Thyroid gland (tissue), 4 donors: ENCODE data around the gene PRLR. TPM values are rescaled to one million over a fixed set of nuclear protein-coding genes. Genes with fewer than 3 reads are reported as not detected.

ENCODE experiments used
- DNase-seq, 2 donors: peaks; one replicate each; pipeline ENCODE4 v3.0.0-alpha.2; 2019
- H3K27ac ChIP-seq, 3 donors: fragments of 200-600 bp; sonication (generic); 1 replicate in 2 of 3; 2 replicates in 1 of 3; pipeline ENCODE4 v1.5.1; 2016 to 2019; ENCODE audit warnings: mild to moderate bottlenecking in 1 of 3, moderate library complexity in 1 of 3
- H3K27me3 ChIP-seq: fragments of 200-600 bp; sonication (generic); one replicate; pipeline ENCODE4 v1.5.1; 2019
- H3K36me3 ChIP-seq, 2 donors: fragments of 200-600 bp; sonication (generic); one replicate each; pipeline ENCODE4 v1.5.1; 2016 to 2019
- H3K4me1 ChIP-seq, 2 donors: fragments of 200-600 bp; sonication (generic); one replicate each; pipeline ENCODE4 v1.5.1; 2017 to 2019
- H3K4me3 ChIP-seq, 3 donors: fragments of 200-600 bp; sonication (generic); replicated peaks in 1 of 3; 1 replicate in 2 of 3; 2 replicates in 1 of 3; pipeline ENCODE4 v1.5.1; 2016; ENCODE audit warnings: mild to moderate bottlenecking in 1 of 3
- H3K9me3 ChIP-seq: fragments of 200-600 bp; sonication (generic); one replicate; pipeline ENCODE4 v1.5.1; 2017
- CTCF ChIP-seq, 6 experiments: fragments of 200-600 bp in 3 of 6; fragments of 450-650 bp in 3 of 6; sonication (generic) in 3 of 6; IDR thresholded peaks; one replicate each; pipeline ENCODE4 v1.5.1; 2016 to 2019; ENCODE audit warnings: antibody characterized with exemption in 6 of 6, mild to moderate bottlenecking in 2 of 6, inconsistent platforms in 1 of 6, moderate library complexity in 1 of 6
- POLR2A ChIP-seq, 2 donors: fragments of 450-650 bp; IDR thresholded peaks; one replicate each; pipeline ENCODE4 v1.6.1; 2017; ENCODE audit warnings: antibody characterized with exemption in 2 of 2, mild to moderate bottlenecking in 2 of 2, moderate library complexity in 1 of 2
- WGBS, 2 donors: methylation state at CpG; one replicate each; pipeline ENCODE4 v1.1.5; 2017; 5-methylcytosine and 5-hydroxymethylcytosine counted together
- intact Hi-C: fragments of 100-400 bp; cut with DNase I; formaldehyde crosslinking; loops from one replicate; pipeline ENCODE4 v1.15.1; 2023
- total RNA-seq, 4 donors: library from RNA; depleted of rRNA; stranded (reverse); fragments of >200 nt; gene quantifications; one replicate each; pipeline ENCODE4 v1.2.3, GENCODE V29; 2016

Gene PRLR
- total RNA-seq, 4 donors from 2014 or later, result 0.20 to 1.7 (median 0.22) TPM; not detected in 1

GRCh38 chr5:35129276-35129675 is 101.0 kb downstream of the PRLR start:
- DNase-seq, result no peak

GRCh38 chr5:35127006-35127405 is 103.3 kb downstream of the PRLR start:
- no peak for DNase-seq
- H3K27me3 ChIP-seq, result no peaks in the 10 kb centered on the region
- H3K4me3 ChIP-seq, result no peak overlapping the region
- intact Hi-C loops, result no loop called here
- H3K9me3 ChIP-seq, result no peaks in the 10 kb centered on the region
- no peaks in the 10 kb centered on the region for H3K36me3 ChIP-seq
- no peaks in the 10 kb centered on the region for H3K4me1 ChIP-seq
- 58 to 67% methylated on average over 1 of the region's 1 CpG for WGBS, 2 donors
- TF ChIP-seq CTCF (IDR thresholded peaks at IDR 0.05) (no peak), POLR2A (IDR thresholded peaks at IDR 0.05) (no peak)
- no peak overlapping the region for H3K27ac ChIP-seq

More at GRCh38 chr5:35129276-35129675, 101.0 kb downstream of the PRLR start:
- Histone ChIP-seq H3K9me3 (no peaks in the 10 kb centered on the region), H3K27me3 (no peaks in the 10 kb centered on the region), H3K27ac (no peak overlapping the region), H3K4me1 (no peaks in the 10 kb centered on the region), H3K4me3 (no peak overlapping the region), H3K36me3 (no peaks in the 10 kb centered on the region)
- TF ChIP-seq POLR2A (IDR thresholded peaks at IDR 0.05), result no peak
- TF ChIP-seq CTCF (IDR thresholded peaks at IDR 0.05), result no peak
- 71 to 88% methylated on average over 1 of the region's 1 CpG for WGBS, 2 donors
- intact Hi-C loops, result no loop called here

- Histone ChIP-seq H3K4me3 (no peak overlapping the region), H3K27ac (no peak overlapping the region), H3K9me3 (no peaks in the 10 kb centered on the region), H3K36me3 (no peaks in the 10 kb centered on the region), H3K4me1 (no peaks in the 10 kb centered on the region), H3K27me3 (no peaks in the 10 kb centered on the region)
- intact Hi-C loops, result no loop called here
- DNase-seq, result no peak
- WGBS, 2 donors, result 86 to 91% methylated on average over 2 of the region's 2 CpGs
- TF ChIP-seq CTCF (IDR thresholded peaks at IDR 0.05) (no peak), POLR2A (IDR thresholded peaks at IDR 0.05) (no peak)
Observed at GRCh38 chr5:35125746-35126145, 104.5 kb downstream of the PRLR start.

- intact Hi-C loops, result no loop called here
- TF ChIP-seq POLR2A (IDR thresholded peaks at IDR 0.05) (no peak), CTCF (IDR thresholded peaks at IDR 0.05) (no peak)
- no peaks in the 10 kb centered on the region for H3K27me3 ChIP-seq
- no peaks in the 10 kb centered on the region for H3K9me3 ChIP-seq
- H3K27ac ChIP-seq, result no peak overlapping the region
- H3K36me3 ChIP-seq, result no peaks in the 10 kb centered on the region
- no peaks in the 10 kb centered on the region for H3K4me1 ChIP-seq
- H3K4me3 ChIP-seq, result no peak overlapping the region
- no peak for DNase-seq
- 70% methylated on average over 2 of the region's 2 CpGs for WGBS, 2 donors
Observed at GRCh38 chr5:35124932-35125331, 105.4 kb downstream of the PRLR start.

GRCh38 chr5:35122819-35123218 is 107.5 kb downstream of the PRLR start:
- 91 to 93% methylated on average over 2 of the region's 2 CpGs for WGBS, 2 donors
- H3K27me3 ChIP-seq, result no peaks in the 10 kb centered on the region
- no peak for DNase-seq
- no peaks in the 10 kb centered on the region for H3K36me3 ChIP-seq
- TF ChIP-seq POLR2A (IDR thresholded peaks at IDR 0.05) (no peak), CTCF (IDR thresholded peaks at IDR 0.05) (no peak)
- no peak overlapping the region for H3K4me3 ChIP-seq
- H3K4me1 ChIP-seq, result no peaks in the 10 kb centered on the region
- intact Hi-C loops, result no loop called here
- H3K9me3 ChIP-seq, result no peaks in the 10 kb centered on the region
- H3K27ac ChIP-seq, result no peak overlapping the region
